Measurements from ENCODE around the gene BMP6.

BMP6 gene

DNA sequence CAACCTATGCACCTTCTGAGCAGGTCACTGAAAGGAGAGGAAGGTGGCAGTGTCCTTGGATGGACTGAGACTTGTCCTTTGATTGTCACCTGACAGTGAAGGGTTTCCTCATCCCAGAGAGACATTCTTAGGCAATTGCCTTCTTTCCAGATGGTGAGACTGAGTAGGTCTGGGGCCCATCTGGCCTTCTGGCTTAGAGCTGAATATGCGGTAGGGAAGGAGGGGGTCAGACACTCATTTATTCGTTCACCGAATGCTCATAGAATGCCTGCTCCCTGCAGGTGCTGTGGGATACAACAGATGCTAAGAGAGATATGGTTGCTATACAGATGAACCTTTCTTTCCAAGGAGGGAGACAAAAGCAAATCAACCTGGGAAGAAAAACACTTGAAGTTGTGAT is 76.8 kb downstream of the BMP6 start:
- no peak overlapping the region for H2BK12ac ChIP-seq (ENCODE audit: low read length in 2 of 2)
- H4K8ac ChIP-seq (ENCODE audit: low read length), result no peak overlapping the region
- H3K4me1 ChIP-seq (ENCODE audit: control insufficient read depth, insufficient read depth, low read depth, low read length), result no peaks in the 10 kb centered on the region
- H3K27ac ChIP-seq (ENCODE audit: low read length, poor library complexity, severe bottlenecking), result no peak overlapping the region
- no peak overlapping the region for H3K23ac ChIP-seq (ENCODE audit: low read length in 2 of 2)
- H3K79me1 ChIP-seq (replicated peaks; ENCODE audit: low read length, poor library complexity, severe bottlenecking), result no peaks in the 10 kb centered on the region
- no peak overlapping the region for H2BK120ac ChIP-seq (ENCODE audit: low read depth, low read length)
- peaks cover 0 to 3% of the 10 kb centered on the region in 2 experiments for H3K27me3 ChIP-seq (ENCODE audit: control insufficient read depth in 1 of 2, insufficient read depth in 1 of 2, low read length in 2 of 2)
- H3K36me3 ChIP-seq (ENCODE audit: control insufficient read depth in 1 of 2, insufficient read depth in 2 of 2, low read depth in 1 of 2, low read length in 2 of 2), result no peaks in the 10 kb centered on the region
- no peak overlapping the region for H3K4ac ChIP-seq (ENCODE audit: low read depth in 1 of 2, low read length in 2 of 2)
- no peak overlapping the region for H3K4me2 ChIP-seq (ENCODE audit: low read length, poor library complexity, severe bottlenecking)
- no peak overlapping the region for H3K4me3 ChIP-seq (ENCODE audit: insufficient read depth in 1 of 2, low read depth in 1 of 2, low read length in 2 of 2)
- H3K14ac ChIP-seq (ENCODE audit: low read length in 2 of 2), result no peak overlapping the region
- H3K9me3 ChIP-seq (ENCODE audit: control insufficient read depth, low read length), result no peaks in the 10 kb centered on the region
- DNase-seq, result no peak
- H2BK5ac ChIP-seq (ENCODE audit: low read depth, low read length, poor library complexity, severe bottlenecking), result no peak overlapping the region
- 96% methylated on average over 3 of the region's 3 CpGs for WGBS
- no peak overlapping the region for H3K9ac ChIP-seq (ENCODE audit: low read length)
- H2AK5ac ChIP-seq (ENCODE audit: low read length, severe bottlenecking), result no peak overlapping the region
- H3K18ac ChIP-seq (ENCODE audit: low read depth in 1 of 2, low read length in 2 of 2), result no peak overlapping the region
- H4K91ac ChIP-seq (ENCODE audit: low read length), result no peak overlapping the region
- H2BK15ac ChIP-seq (ENCODE audit: low read depth, poor library complexity, severe bottlenecking), result no peak overlapping the region
- H2AFZ ChIP-seq (ENCODE audit: low read depth, low read length), result no peak overlapping the region

DNA sequence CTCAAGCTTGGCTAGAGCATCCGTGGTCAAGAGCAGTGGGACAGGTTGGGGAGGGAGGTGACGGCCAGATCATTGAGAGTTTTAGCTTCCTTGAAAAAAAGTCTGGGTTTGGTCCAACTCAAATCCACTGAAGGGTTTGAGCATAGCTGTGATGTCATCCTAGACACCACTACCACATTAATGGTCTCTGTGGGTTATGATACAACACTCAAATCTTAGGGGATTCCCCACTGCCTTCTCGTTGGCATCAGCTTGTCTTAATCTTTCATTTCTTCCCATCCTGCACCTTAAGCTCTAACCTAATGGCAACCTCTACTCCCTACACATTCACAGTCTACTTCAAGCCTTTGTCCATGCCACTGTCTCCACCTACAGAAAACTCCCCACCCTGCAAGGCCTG is 77.3 kb downstream of the BMP6 start:
- DNase-seq, result no peak
- no peaks in the 10 kb centered on the region for H3K36me3 ChIP-seq (ENCODE audit: control insufficient read depth in 1 of 2, insufficient read depth in 2 of 2, low read depth in 1 of 2, low read length in 2 of 2)
- H2BK15ac ChIP-seq (ENCODE audit: low read depth, poor library complexity, severe bottlenecking), result no peak overlapping the region
- H3K14ac ChIP-seq (ENCODE audit: low read length in 2 of 2), result no peak overlapping the region
- H3K4me1 ChIP-seq (ENCODE audit: control insufficient read depth, insufficient read depth, low read depth, low read length), result no peaks in the 10 kb centered on the region
- no peak overlapping the region for H3K4me2 ChIP-seq (ENCODE audit: low read length, poor library complexity, severe bottlenecking)
- H3K4ac ChIP-seq (ENCODE audit: low read depth in 1 of 2, low read length in 2 of 2), result no peak overlapping the region
- no peak overlapping the region for H4K91ac ChIP-seq (ENCODE audit: low read length)
- no peak overlapping the region for H3K9ac ChIP-seq (ENCODE audit: low read length)
- no peak overlapping the region for H3K27ac ChIP-seq (ENCODE audit: low read length, poor library complexity, severe bottlenecking)
- peaks cover 0 to 3% of the 10 kb centered on the region in 2 experiments for H3K27me3 ChIP-seq (ENCODE audit: control insufficient read depth in 1 of 2, insufficient read depth in 1 of 2, low read length in 2 of 2)
- H2BK120ac ChIP-seq (ENCODE audit: low read depth, low read length), result no peak overlapping the region
- H2AFZ ChIP-seq (ENCODE audit: low read depth, low read length), result no peak overlapping the region
- H2BK5ac ChIP-seq (ENCODE audit: low read depth, low read length, poor library complexity, severe bottlenecking), result no peak overlapping the region
- H2AK5ac ChIP-seq (ENCODE audit: low read length, severe bottlenecking), result no peak overlapping the region
- H3K23ac ChIP-seq (ENCODE audit: low read length in 2 of 2), result no peak overlapping the region
- H4K8ac ChIP-seq (ENCODE audit: low read length), result no peak overlapping the region
- H3K18ac ChIP-seq (ENCODE audit: low read depth in 1 of 2, low read length in 2 of 2), result no peak overlapping the region
- no peak overlapping the region for H3K4me3 ChIP-seq (ENCODE audit: insufficient read depth in 1 of 2, low read depth in 1 of 2, low read length in 2 of 2)
- no peaks in the 10 kb centered on the region for H3K79me1 ChIP-seq (replicated peaks; ENCODE audit: low read length, poor library complexity, severe bottlenecking)
- WGBS, result 83% methylated on average over 3 of the region's 3 CpGs
- H2BK12ac ChIP-seq (ENCODE audit: low read length in 2 of 2), result no peak overlapping the region
- no peaks in the 10 kb centered on the region for H3K9me3 ChIP-seq (ENCODE audit: control insufficient read depth, low read length)

DNA sequence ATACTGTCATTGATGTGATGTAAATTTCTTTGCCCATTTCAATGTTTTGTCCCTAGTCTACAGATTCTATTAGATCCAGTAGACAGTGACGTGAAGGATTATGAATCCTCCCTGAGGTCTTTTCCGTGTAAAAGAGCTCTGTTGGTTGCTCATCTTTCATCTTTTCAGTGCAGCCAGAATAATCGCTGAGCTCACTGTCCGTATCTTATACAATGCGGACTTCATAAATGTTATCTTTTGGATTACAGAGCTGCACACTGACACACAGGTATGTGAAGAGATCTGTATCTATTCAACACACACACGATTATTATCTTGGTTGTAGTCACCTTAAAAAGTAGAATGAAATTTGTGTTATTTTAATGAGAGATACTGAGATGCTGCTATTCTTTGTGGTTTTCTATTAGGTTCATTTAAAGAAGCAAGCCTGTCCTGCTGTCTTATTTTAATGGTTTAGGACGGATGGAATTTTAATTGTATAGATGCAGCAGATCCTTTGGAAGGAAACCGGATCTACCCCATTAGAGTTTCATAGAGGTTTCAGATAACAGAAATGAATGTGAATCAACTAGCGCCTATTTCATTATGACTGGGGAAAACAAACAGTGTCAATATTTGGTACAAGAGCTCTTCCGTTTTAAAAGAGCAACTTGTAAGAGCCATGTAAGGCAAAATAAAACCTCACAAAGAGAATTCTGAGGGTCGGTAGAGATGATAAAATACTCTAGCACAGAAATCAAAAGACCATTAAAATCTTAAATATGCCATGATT is 79.4 kb downstream of the BMP6 start:
- peaks cover 0 to 3% of the 10 kb centered on the region in 2 experiments for H3K27me3 ChIP-seq (ENCODE audit: control insufficient read depth in 1 of 2, insufficient read depth in 1 of 2, low read length in 2 of 2)
- no peaks in the 10 kb centered on the region for H3K36me3 ChIP-seq (ENCODE audit: control insufficient read depth in 1 of 2, insufficient read depth in 2 of 2, low read depth in 1 of 2, low read length in 2 of 2)
- no peak overlapping the region for H3K9ac ChIP-seq (ENCODE audit: low read length)
- no peak overlapping the region for H2BK15ac ChIP-seq (ENCODE audit: low read depth, poor library complexity, severe bottlenecking)
- H3K27ac ChIP-seq (ENCODE audit: low read length, poor library complexity, severe bottlenecking), result no peak overlapping the region
- no peaks in the 10 kb centered on the region for H3K9me3 ChIP-seq (ENCODE audit: control insufficient read depth, low read length)
- DNase-seq, result no peak
- no peak overlapping the region for H4K8ac ChIP-seq (ENCODE audit: low read length)
- no peak overlapping the region for H3K23ac ChIP-seq (ENCODE audit: low read length in 2 of 2)
- no peak overlapping the region for H3K4me3 ChIP-seq (ENCODE audit: insufficient read depth in 1 of 2, low read depth in 1 of 2, low read length in 2 of 2)
- no peak overlapping the region for H3K14ac ChIP-seq (ENCODE audit: low read length in 2 of 2)
- H3K4me1 ChIP-seq (ENCODE audit: control insufficient read depth, insufficient read depth, low read depth, low read length), result no peaks in the 10 kb centered on the region
- no peak overlapping the region for H2BK12ac ChIP-seq (ENCODE audit: low read length in 2 of 2)
- no peak overlapping the region for H2BK5ac ChIP-seq (ENCODE audit: low read depth, low read length, poor library complexity, severe bottlenecking)
- WGBS, result 90% methylated on average over 11 of the region's 11 CpGs
- no peak overlapping the region for H2AK5ac ChIP-seq (ENCODE audit: low read length, severe bottlenecking)
- H2BK120ac ChIP-seq (ENCODE audit: low read depth, low read length), result no peak overlapping the region
- no peaks in the 10 kb centered on the region for H3K79me1 ChIP-seq (replicated peaks; ENCODE audit: low read length, poor library complexity, severe bottlenecking)
- H3K4ac ChIP-seq (ENCODE audit: low read depth in 1 of 2, low read length in 2 of 2), result no peak overlapping the region
- no peak overlapping the region for H3K18ac ChIP-seq (ENCODE audit: low read depth in 1 of 2, low read length in 2 of 2)
- no peak overlapping the region for H4K91ac ChIP-seq (ENCODE audit: low read length)
- no peak overlapping the region for H2AFZ ChIP-seq (ENCODE audit: low read depth, low read length)
- H3K4me2 ChIP-seq (ENCODE audit: low read length, poor library complexity, severe bottlenecking), result no peak overlapping the region

DNA sequence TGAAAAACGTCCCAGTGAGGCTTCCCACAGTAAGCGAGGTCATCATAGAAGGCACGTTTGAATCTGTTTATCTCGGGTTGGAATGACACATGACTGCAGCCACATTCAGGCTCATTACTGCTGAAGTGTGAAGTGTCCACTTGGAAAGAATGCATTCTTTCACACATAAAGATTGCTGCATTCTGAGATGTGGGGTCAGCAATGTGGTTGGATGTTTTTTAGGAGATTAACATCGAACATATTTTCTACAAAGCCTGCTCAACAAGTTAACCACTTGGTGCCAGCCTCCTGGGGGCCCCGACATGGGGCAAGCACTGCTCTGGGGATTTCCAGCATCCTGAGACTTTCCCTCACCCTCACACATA is 79.9 kb downstream of the BMP6 start:
- H4K91ac ChIP-seq (ENCODE audit: low read length), result no peak overlapping the region
- H3K9me3 ChIP-seq (ENCODE audit: control insufficient read depth, low read length), result no peaks in the 10 kb centered on the region
- H3K36me3 ChIP-seq (ENCODE audit: control insufficient read depth in 1 of 2, insufficient read depth in 2 of 2, low read depth in 1 of 2, low read length in 2 of 2), result no peaks in the 10 kb centered on the region
- no peak for DNase-seq
- no peak overlapping the region for H2AFZ ChIP-seq (ENCODE audit: low read depth, low read length)
- H3K79me1 ChIP-seq (replicated peaks; ENCODE audit: low read length, poor library complexity, severe bottlenecking), result no peaks in the 10 kb centered on the region
- peaks cover 0 to 3% of the 10 kb centered on the region in 2 experiments for H3K27me3 ChIP-seq (ENCODE audit: control insufficient read depth in 1 of 2, insufficient read depth in 1 of 2, low read length in 2 of 2)
- no peak overlapping the region for H2BK12ac ChIP-seq (ENCODE audit: low read length in 2 of 2)
- no peak overlapping the region for H2BK15ac ChIP-seq (ENCODE audit: low read depth, poor library complexity, severe bottlenecking)
- no peaks in the 10 kb centered on the region for H3K4me1 ChIP-seq (ENCODE audit: control insufficient read depth, insufficient read depth, low read depth, low read length)
- H3K4me2 ChIP-seq (ENCODE audit: low read length, poor library complexity, severe bottlenecking), result no peak overlapping the region
- no peak overlapping the region for H2AK5ac ChIP-seq (ENCODE audit: low read length, severe bottlenecking)
- H3K4ac ChIP-seq (ENCODE audit: low read depth in 1 of 2, low read length in 2 of 2), result no peak overlapping the region
- H3K27ac ChIP-seq (ENCODE audit: low read length, poor library complexity, severe bottlenecking), result no peak overlapping the region
- H2BK120ac ChIP-seq (ENCODE audit: low read depth, low read length), result no peak overlapping the region
- no peak overlapping the region for H3K23ac ChIP-seq (ENCODE audit: low read length in 2 of 2)
- no peak overlapping the region for H2BK5ac ChIP-seq (ENCODE audit: low read depth, low read length, poor library complexity, severe bottlenecking)
- 51% methylated on average over 6 of the region's 6 CpGs for WGBS
- H3K18ac ChIP-seq (ENCODE audit: low read depth in 1 of 2, low read length in 2 of 2), result no peak overlapping the region
- H3K4me3 ChIP-seq (ENCODE audit: insufficient read depth in 1 of 2, low read depth in 1 of 2, low read length in 2 of 2), result no peak overlapping the region
- H4K8ac ChIP-seq (ENCODE audit: low read length), result no peak overlapping the region
- no peak overlapping the region for H3K9ac ChIP-seq (ENCODE audit: low read length)
- no peak overlapping the region for H3K14ac ChIP-seq (ENCODE audit: low read length in 2 of 2)
